Measurements from ENCODE around the gene AMPD3.

The AMPD3 gene

GRCh38 chr11:10438458-10438857, 16.6 kb upstream of the AMPD3 start:
- DNase-seq (ENCODE audit: low read depth), result no peak

GRCh38 chr11:10439351-10439750, 15.7 kb upstream of the AMPD3 start:
- DNase-seq (ENCODE audit: low read depth), result no peak

GRCh38 chr11:10439924-10440323, 15.1 kb upstream of the AMPD3 start:
- no peak for DNase-seq (ENCODE audit: low read depth)

- no peak for DNase-seq (ENCODE audit: low read depth)
These were observed 14.7 kb upstream of the AMPD3 start for GRCh38 chr11:10440401-10440800.

- DNase-seq (ENCODE audit: low read depth), result no peak
These were observed 14.0 kb upstream of the AMPD3 start for GRCh38 chr11:10441091-10441490.

GRCh38 chr11:10441652-10442503, 13.2 kb upstream of the AMPD3 start:
- no peak for DNase-seq (ENCODE audit: low read depth)

GRCh38 chr11:10443152-10443551, 11.9 kb upstream of the AMPD3 start:
- no peak for DNase-seq (ENCODE audit: low read depth)

- no peak for DNase-seq (ENCODE audit: low read depth)
These were observed 11.3 kb upstream of the AMPD3 start for GRCh38 chr11:10443721-10444235.

- no peak for DNase-seq (ENCODE audit: low read depth)
These were observed 10.2 kb upstream of the AMPD3 start for GRCh38 chr11:10444725-10445315.

- no peak for DNase-seq (ENCODE audit: low read depth)
These were observed 7.6 kb upstream of the AMPD3 start for GRCh38 chr11:10447445-10447844.

GRCh38 chr11:10450462-10451425, 4.3 kb upstream of the AMPD3 start:
- DNase-seq (ENCODE audit: low read depth), result no peak

- no peak for DNase-seq (ENCODE audit: low read depth)
These were observed 3.5 kb upstream of the AMPD3 start for GRCh38 chr11:10451426-10452116.

GRCh38 chr11:10452211-10452767, 2.8 kb upstream of the AMPD3 start:
- no peak for DNase-seq (ENCODE audit: low read depth)

- no peak for DNase-seq (ENCODE audit: low read depth)
These were observed 1.8 kb upstream of the AMPD3 start for GRCh38 chr11:10453261-10453660.

- DNase-seq (ENCODE audit: low read depth), result no peak
These were observed 798 bp downstream of the AMPD3 start for GRCh38 chr11:10455637-10456487.

- no peak for DNase-seq (ENCODE audit: low read depth)
These were observed 1.5 kb downstream of the AMPD3 start for GRCh38 chr11:10456519-10456918.

GRCh38 chr11:10457901-10458300, 2.8 kb downstream of the AMPD3 start:
- no peak for DNase-seq (ENCODE audit: low read depth)

GRCh38 chr11:10459029-10459970, 4.2 kb downstream of the AMPD3 start:
- DNase-seq (ENCODE audit: low read depth), result peak; percentile 90

- DNase-seq (ENCODE audit: low read depth), result no peak
These were observed 5.7 kb downstream of the AMPD3 start for GRCh38 chr11:10460611-10461275.

All from CMK (cell line).